ENCODE measurements around the gene DHRS2.
"Not testable (repeated sequence)": the region's sequence is repeated elsewhere in the genome, so short reads cannot be mapped to it uniquely, and the experiment has no call there.

DHRS2 gene, protein sequence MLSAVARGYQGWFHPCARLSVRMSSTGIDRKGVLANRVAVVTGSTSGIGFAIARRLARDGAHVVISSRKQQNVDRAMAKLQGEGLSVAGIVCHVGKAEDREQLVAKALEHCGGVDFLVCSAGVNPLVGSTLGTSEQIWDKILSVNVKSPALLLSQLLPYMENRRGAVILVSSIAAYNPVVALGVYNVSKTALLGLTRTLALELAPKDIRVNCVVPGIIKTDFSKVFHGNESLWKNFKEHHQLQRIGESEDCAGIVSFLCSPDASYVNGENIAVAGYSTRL

DNA sequence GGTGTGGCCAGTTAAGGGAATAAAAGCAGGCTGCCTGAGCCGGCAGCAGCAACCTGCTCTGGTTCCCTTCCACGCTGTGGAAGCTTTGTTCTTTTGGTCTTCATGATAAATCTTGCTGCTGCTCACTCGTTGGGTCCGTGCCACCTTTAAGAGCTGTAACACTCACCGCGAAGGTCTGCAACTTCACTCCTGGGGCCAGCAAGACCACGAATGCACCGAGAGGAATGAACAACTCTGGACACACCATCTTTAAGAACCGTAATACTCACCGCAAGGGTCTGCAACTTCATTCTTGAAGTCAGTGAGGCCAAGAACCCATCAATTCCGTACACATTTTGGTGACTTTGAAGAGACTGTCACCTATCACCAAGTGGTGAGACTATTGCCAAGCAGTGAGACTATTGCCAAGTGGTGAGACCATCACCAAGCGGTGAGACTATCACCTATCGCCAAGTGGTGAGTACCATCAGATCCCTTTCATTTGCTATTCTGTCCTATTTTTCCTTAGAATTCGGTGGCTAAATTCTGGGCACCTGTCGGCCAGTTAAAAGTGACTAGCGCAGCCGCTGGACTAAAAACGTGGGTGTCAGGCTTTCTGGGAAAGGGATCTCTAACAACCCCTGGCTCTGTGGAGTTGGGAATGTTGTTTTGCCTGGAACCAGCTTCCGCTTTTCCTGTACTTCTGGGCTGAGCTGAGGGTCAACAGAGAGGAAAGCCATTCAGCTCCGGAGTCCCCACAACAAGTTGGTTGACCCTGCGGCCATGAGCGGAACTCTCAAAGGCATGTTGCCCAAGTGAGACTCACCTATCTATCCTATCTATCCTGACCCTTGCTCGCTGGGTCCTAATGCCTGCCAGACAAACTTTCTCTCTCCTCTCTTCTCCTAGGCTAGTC is at the start of gene DHRS2:
TSS of gene DHRS2 (plus strand) at position 48 of the 895 bp plus-strand sequence. CDS start 2,501 bp downstream, outside the sequence.
- no peak for DNase-seq

DNA sequence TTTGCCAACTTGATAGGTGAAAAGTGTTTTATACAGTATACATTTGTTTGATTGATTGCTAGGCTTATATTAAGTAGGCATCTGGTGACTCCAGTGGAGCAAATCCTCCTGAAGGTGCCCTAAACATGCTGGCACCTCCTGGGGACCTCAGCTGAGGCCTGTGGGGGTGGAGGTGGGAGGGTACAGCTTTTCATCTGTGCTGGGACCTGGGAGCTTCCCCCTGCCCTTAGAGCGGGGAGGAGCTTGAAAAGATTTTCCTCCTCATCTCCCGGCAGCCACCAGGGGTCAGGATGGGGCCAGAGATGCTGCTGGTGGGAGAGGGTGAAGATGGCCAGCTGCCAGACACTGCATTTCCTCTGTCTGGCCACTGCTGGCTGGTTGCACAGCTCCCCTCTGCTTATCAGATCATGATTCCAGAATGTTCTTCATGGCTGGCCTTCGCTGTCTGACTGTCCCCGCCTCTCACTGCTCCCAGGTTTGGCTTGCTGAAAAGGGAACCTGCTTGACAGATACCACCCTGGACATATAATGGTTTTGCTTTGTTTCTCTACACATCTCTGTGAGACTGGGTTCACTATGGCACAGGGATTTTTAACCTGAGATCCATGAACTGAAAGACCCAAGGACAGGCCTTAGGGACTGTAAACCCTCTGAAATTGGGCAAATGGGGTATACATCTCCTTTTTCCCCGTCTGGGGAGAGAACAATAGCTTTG is 47.1 kb upstream of the DHRS2 start:
- peak; percentile 89 for DNase-seq

DNA sequence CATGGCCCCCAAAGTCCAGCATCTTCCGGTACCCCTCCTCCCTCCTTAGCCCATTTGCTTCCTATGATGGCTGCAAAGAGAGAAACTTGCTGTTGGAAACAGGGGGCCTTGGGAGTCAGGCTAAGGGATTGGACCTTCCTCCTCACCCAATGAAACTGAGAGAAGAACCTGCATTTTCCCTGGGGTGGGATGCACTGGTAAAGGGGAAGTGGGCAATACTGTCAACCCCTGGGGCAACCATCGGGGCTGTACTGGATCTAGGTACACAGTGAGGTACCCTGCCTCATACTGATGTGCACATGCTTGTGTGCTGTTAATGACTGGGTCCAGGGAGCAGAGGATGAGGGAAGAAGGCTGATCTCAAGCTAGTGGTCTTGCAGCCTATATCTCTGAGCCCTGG is 46.6 kb upstream of the DHRS2 start:
- no peak for DNase-seq

DNA sequence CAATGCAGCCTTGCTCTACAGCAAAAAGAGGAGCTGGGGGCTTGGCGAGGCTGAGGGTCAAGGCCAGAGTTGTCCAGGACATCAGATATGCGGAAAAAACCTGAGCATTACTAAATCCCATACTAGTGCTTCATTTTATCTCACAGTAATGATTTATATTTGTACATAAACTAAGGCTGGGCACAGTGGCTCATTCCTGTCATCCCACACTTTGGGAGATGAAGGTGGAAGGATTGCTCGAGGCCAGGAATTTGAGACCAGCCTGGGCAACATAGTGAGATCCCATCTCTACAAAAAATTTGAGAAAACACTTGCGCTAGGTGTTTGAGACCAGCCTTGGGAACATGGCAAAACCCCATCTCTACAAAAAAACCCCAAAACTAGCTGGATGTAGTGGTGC is 46.0 kb upstream of the DHRS2 start:
- DNase-seq: no peak

DNA sequence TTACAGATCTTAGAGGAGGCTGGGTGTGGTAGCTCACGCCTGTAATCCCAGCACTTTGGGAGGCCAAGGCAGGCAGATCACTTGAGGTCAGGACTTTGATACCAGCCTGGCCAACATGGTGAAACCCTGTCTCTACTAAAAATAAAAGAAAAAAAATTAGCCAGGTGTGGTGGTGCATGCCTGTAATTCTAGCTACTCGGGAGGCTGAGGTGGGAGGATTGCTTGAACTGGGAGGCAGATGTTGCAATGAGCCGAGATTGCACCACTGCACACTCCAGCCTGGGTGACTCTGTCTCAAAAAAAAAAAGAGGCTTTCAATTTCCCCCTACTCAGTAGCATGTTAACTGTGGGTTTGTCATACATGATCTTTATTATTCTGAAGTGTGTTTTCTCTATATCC is 42.0 kb upstream of the DHRS2 start:
- not testable (repeated sequence) for DNase-seq

DNA sequence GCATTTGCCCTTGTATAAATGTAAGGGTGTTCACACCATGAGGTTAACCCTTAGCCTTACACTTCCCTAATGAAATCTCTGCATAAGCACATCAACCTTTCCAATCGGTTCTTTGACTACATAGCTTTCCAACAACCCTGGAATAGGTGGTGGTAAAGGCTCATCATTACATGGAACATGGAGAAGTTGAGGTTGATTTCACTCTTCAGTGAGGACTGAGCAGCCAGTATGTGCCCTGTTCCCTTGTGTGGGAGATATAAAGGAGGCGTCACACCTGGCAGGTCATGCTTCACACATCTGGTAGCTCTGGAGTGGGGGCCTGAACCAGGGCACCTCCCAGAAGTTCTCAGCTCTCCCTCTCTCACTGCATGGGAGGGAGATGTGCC is 35.8 kb upstream of the DHRS2 start:
- DNase-seq: no peak

DNA sequence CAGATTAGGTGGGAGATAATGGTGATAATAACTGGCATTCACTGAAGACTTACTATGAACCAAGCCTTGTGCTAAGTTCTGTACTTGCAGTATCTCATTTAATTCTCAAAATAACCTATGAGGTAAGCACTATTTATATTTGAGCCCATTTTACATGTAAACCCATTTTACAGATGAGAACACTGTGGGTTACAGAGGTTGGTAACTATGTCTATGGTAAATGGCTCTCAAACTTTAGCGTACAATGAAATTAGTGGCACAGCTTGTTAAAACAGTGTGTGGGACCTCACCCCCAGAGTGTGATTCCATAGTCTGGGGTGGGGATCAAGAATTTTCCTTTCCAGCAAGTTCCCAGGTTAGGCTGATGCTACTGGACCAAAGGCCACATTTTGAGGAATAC is 35.4 kb upstream of the DHRS2 start:
- no peak for DNase-seq

DNA sequence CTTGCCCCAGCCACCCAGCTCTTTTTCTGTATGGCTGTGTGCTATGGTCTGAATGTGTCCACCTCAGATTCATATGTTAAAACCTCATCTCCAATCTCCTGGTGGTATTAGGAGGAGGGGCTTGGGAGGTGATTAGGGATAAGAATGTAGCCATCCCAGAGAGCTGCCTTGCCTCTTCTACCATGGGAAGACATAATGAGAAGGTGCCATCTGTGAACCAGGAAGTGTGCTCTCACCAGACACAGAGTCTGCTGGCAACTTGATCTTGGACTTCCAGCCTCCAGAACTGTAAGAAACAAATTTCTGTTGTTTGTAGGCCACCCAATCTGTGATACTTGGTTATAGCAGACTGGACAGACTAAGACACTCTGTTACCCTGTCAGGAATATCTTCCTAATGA is 34.7 kb upstream of the DHRS2 start:
- no peak for DNase-seq

DNA sequence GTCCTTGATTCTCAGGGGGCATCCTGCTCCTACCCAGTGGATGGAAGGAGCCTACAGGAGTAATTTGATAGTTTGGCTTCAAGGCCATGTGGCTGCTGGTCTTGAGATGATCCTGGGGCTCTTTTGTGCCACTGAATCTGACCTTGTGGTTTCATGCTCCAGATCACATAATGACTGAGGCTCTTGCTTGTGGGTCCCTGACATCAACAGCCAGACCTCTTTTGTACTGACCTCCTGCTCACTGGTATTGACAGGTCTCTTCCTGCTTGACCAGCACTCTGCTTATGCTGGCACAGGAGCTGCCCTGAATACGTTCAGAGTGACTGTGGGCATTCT is 34.4 kb upstream of the DHRS2 start:
- DNase-seq: no peak

DNA sequence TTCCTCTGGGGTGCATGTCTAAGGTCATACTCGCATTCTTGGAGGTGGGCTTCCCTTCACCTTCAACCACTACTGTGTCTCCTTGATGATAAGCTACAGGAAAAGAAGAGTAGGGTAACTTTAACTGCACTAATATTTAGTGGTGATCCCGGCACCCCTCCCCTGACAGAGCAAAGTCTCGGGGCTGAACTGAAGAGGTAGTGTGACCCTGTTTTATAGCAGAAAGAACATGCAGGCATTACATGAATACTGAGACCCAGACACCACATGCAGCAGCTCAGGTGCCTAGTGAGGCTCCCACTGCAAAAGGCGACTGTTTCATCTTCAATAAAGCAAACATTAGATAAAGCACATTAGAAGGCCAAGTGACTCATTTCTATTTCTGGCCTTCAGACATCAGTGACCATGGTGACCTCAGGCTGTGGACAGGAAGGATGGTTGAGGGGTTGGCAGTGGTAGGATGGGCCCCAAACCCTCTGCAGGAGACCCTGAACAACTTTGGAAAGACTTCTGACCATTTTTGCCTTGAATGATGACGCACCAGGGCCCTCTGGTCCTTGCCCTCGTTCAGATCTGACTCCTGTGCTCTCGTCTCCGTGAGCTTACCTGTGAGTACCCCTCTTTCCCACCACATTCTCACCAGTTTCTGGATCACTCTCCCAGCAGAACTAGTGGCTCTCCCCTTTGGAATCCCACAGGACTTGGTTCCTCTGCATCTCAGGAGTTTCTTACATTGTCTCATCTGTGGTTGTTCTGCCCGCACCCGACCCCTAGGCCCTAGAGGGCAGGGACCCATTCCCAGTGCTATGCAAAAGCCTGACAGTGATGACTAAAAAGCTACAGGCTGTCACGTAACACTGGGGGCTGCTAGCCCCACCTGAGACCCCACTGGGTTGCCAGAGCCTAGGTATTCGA is 33.7 kb upstream of the DHRS2 start:
- no peak for DNase-seq

DNA sequence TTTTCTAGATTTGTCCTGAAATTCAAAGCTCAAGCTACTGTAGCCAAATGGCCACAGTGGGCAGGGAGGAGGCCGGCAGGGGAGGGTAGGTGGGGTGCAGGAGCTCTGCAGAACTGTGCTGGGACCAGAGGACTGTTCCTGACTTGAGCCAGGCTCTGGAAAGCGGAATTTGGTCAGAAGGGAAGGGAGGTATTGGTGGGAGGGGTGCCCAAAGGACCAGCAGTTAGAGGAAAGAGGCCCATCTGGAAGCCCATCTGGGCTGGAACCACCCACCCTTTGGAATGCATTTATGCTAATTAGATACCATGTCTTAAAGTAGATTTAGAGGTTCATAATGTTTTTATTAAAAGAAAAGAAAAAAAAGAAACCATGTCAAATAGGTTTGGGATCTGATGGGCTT is 33.1 kb upstream of the DHRS2 start:
- no peak for DNase-seq

DNA sequence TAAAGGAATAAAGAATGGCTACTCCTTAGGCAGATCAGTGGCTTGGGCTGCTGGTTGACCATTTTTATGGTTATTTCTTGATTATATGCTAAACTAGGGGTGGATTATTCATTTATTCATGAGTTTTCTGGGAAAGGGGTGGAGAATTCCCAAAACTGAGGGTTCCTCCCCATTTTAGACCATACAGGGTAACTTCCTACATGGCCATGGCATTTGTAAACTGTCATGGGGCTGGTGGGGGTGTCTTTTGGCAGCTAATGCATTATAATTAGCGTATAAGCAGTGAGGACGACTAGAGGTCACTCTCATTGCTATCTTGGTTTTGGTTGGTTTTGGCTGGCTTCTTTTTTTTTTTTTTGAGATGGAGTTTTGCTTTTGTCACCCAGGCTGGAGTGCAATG is 32.0 kb upstream of the DHRS2 start:
- DNase-seq: no peak

DNA sequence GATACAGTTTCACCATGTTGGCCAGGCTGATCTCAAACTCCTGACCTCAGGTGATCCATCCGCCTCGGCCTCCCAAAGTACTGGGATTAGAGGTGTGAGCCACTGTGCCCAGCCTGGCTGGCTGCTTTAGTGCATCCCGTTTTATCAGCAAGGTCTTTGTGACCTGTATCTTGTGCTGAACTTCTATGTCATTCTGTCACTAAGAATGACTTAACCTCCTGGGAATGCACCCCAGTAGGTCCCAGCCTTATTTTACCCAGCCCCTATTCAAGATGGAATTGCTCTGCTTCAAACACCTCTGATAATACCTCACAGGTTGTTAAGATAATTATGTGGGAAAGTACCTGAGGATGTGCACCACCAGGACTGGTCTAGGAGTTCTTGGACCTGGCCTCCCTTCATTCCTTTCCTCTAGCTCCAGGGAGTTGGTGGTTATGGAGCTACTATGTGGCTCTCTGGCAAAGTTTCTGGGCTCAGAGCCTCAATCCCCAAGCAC is 31.4 kb upstream of the DHRS2 start:
- DNase-seq: no peak

DNA sequence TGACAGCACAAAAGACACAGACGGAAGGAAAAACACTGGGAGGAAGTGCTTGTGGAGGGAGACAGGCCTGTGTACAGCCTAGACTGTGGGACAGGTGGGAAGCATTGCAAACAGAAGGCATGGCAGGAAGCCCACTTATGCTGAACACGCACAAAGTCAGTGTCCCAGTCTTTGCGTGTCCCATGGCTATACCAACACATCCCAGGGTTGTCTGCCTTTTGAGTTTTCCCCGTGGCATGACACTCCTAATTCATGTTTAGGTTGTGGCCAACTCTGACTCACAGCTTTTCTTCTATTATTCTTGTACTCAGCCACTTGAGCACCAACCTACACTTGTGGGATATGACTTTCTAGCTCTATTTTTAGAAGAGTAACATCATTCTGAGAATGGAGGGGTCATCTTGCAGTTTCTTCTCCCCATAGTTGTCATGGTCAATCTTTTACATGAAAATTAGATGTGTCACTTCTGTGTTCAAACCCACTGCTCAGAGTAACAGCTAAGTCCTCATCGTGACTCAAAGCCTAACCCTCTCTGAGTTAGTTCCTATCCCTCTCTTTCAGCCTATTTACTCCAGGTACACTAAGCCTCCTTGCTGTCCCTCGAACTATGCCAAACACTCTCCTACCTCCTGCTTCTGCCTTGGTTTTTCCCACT is 30.1 kb upstream of the DHRS2 start:
- no peak for DNase-seq

DNA sequence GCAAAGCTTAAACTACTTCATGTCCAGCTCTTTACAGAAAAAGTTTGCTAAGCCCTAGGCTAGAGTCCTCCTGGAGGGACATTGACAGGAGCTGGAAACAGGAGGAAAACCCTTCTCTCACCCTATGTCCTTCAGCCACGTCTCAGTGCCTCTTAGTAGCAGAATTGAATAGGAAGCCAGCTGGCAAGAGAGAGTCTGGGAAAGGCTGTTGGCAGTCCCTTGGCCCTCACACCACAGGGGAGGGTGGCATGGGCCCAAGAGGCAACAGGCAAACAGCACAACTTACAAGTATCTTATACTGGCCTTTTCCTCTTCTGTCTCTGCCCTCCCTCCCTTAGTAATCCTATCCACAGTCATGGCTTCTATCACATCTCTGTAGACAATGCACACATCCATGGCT is 27.7 kb upstream of the DHRS2 start:
- DNase-seq: no peak

DNA sequence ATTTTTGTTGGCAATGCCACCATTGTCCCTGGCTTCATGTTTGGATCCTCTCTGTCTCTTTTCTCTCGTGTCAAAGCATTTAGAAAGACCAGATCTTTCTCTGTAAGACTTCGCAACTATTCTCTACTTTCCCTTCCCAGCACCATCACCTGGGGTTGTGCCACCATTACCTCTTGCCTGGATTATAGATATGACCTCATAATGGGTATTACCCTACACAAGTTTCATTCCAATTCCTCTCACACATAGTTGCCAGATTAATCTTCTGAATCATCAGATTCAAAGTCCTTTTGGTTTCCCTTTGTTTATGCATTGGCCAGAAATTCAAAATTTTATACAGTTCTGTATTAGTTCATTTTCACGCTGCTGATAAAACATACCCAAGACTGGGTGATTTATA is 27.2 kb upstream of the DHRS2 start:
- no peak for DNase-seq

DNA sequence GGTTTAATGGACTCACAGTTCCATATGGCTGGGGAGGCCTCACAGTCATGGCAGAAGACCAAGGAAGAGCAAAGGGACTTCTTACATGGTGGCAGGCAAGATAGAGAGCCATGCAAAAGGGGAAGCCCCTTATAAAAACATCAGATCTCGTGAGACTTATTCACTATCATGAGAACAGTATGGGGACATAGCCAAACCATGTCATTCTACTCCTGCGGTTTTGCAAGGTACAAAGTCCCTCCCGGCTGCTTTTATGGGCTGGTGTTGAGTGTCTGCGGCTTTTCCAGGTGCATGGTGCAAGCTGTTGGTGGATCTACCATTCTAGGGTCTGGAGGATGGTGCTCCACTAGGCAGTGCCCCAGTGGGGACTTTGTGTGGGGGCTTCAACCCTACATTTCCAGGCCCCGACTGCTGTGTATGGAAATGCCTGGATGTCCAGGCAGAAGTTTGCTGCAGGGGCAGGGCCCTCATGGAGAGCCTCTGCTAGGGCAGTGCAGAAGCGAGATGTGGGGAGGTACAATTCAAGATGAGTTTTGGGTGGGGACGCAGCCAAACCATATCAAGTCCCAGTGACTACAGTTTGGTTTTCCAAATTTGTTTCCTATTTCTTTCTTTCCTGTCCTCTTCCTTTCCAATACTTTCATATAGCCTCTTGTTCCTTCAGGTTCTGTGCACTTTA is 26.6 kb upstream of the DHRS2 start:
- not testable (repeated sequence) for DNase-seq

DNA sequence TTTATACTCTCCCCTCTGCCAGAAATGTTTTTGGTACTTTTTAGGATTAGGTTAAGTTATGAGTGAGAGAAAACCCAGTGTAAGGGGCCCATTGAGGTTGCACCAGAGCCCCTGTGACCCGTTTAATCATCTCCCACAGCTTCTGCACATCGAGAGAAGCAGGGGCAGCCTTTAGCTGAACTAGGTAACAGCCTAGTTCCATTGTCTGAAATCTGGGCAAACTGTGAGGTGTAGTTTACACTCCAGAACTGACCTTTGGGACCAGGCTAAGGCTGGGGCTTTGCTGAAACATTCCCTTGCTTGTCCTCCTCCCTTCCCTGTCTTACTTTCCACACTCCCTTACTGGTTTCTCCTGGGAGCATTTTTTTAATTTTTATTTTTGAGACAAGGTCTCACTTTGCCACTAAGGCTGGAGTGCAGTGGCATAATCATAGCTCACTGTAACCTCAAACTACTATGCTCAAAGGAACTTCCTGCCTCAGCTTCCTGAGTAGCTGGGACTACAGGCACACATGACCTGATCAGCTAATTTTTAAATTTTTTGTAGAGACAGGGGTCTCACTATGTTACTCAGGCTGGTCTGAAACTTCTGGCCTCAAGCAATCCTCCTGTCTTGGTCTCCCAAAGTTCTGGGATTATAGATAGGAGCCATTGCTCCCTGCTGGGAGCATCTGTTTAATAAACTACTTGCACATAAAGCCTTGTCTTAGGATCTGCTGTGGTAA is 25.9 kb upstream of the DHRS2 start:
- DNase-seq: no peak

DNA sequence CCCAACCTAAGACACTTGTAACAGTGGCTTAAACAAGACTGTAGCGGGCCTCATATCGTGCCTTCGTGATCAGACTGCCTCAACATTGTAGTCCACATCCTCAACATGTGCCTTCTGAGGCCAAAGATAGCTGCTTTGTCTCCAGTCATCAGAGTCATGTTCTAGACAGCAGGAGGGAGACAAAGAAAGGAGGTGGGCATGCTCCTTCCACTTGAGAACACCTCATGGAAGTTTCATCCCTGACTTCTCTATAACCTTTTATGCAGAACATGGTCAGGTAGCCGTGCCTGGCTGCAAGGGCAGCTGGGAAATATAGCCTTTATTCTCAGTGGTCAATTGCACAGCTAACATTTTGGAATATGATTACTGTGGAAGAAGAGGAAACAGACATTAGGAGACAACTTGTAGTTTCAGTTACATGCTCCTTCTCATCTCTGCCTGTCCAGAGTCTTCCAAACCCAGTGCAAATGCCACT is 25.3 kb upstream of the DHRS2 start:
- DNase-seq: no peak

DNA sequence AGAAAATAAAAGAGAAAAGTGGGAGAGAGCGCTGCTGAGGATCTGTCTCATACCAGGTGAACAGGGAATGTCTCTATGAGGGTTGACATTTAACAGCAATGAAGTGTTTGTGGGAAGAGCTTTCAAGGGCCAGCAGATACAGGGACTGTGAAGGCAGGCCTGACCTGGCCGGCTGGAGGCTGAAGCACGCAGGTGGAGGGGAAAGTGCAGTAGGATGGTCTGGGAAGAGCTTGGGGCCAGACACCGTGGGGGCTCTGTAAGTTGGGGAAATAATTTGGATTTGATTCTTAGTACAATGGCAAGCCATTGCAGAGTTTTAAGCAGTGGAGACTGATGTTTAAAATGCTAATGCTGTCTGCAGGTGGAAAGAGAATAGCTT is 23.8 kb upstream of the DHRS2 start:
- no peak for DNase-seq

DNA sequence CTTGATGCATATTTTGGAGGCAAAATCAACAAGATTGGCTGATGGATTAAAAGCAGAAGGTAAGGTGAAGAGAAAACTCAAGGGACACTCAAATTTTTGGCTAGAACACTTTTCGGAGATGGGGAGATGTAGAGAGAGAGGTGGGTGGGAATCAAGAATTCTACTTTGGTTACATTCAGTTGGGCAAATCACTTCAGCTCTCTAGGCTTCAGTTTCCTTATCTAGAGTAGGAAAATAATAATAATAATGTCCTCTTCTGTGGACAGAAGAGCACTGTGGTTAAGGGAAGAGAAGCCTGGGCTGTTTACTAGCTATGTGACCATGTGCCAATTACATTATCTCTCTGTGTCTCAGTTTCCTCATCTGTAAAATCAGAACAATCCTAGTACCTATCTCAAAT is 23.4 kb upstream of the DHRS2 start:
- DNase-seq: no peak

Data from COR-L47 (cell line).